CD8-positive, alpha-beta memory T cell (primary cell): ENCODE data around the gene SERF1B. TPM values are rescaled to one million over a fixed set of nuclear protein-coding genes. Genes with fewer than 3 reads are reported as not detected.
"Not testable (repeated sequence)": the region's sequence is repeated elsewhere in the genome, so short reads cannot be mapped to it uniquely, and the experiment has no call there.

Experiments used
- CTCF ChIA-PET: fragments of 350-600 bp; sonication (Branson Sonifier 250); formaldehyde crosslinking; loops from one replicate; lab custom pipeline; 2021; ENCODE audit warnings: antibody characterized with exemption; lab: Charles Lee
- POLR2A ChIA-PET: fragments of 350-600 bp; sonication (Branson Sonifier 250); formaldehyde crosslinking; loops from one replicate; lab custom pipeline; 2021; ENCODE audit warnings: antibody characterized with exemption; lab: Charles Lee
- DNase-seq, 5 donors: peaks; one replicate each; pipeline versions ENCODE4 v3.0.0 to v3.0.0-alpha.2; 2020 to 2022; ENCODE audit warnings: mixed read lengths in 1 of 5
- H3K27ac ChIP-seq: one replicate; pipeline ENCODE4 v1.7.0; 2013; ENCODE audit warnings: low read depth, mild to moderate bottlenecking, low read length, moderate library complexity
- H3K27me3 ChIP-seq: 2 replicates; pipeline ENCODE4 v1.7.0; 2013; ENCODE audit warnings: low read length, mild to moderate bottlenecking; ENCODE audit not compliant: insufficient read depth, poor library complexity, severe bottlenecking
- H3K36me3 ChIP-seq: 2 replicates; pipeline ENCODE4 v1.7.0; 2013; ENCODE audit warnings: mild to moderate bottlenecking, low read length, moderate library complexity; ENCODE audit not compliant: insufficient read depth
- H3K4me1 ChIP-seq: 2 replicates; pipeline ENCODE4 v1.7.0; 2013; ENCODE audit warnings: mild to moderate bottlenecking, low read length, moderate library complexity; ENCODE audit not compliant: insufficient read depth
- H3K4me3 ChIP-seq: 2 replicates; pipeline ENCODE4 v1.7.0; 2013; ENCODE audit warnings: mild to moderate bottlenecking, low read length
- H3K9me3 ChIP-seq: 2 replicates; pipeline ENCODE4 v1.7.0; 2013; ENCODE audit warnings: mild to moderate bottlenecking, low read length
- H3K27ac Mint-ChIP-seq, 8 donors: one replicate each; pipeline ENCODE4 v1.8.0; 2020 to 2021; ENCODE audit warnings: mixed read lengths in 8 of 8, mild to moderate bottlenecking in 6 of 8, inconsistent platforms in 3 of 8, moderate library complexity in 3 of 8
- H3K27me3 Mint-ChIP-seq, 2 donors: one replicate each; pipeline ENCODE4 v1.8.0; 2020 to 2021; ENCODE audit warnings: mixed read lengths in 2 of 2, mild to moderate bottlenecking in 1 of 2, moderate library complexity in 1 of 2
- H3K36me3 Mint-ChIP-seq, 3 donors: one replicate each; pipeline ENCODE4 v1.8.0; 2020 to 2021; ENCODE audit warnings: mixed read lengths in 3 of 3, inconsistent platforms in 1 of 3, mild to moderate bottlenecking in 1 of 3
- H3K4me1 Mint-ChIP-seq, 3 donors: one replicate each; pipeline ENCODE4 v1.8.0; 2020 to 2021; ENCODE audit warnings: mixed read lengths in 3 of 3, inconsistent platforms in 1 of 3, mild to moderate bottlenecking in 1 of 3
- H3K4me3 Mint-ChIP-seq, 7 donors: one replicate each; pipeline ENCODE4 v1.8.0; 2020 to 2021; ENCODE audit warnings: mixed read lengths in 7 of 7, mild to moderate bottlenecking in 6 of 7, moderate library complexity in 4 of 7, inconsistent platforms in 2 of 7
- H3K9me3 Mint-ChIP-seq, 5 donors: one replicate each; pipeline ENCODE4 v1.8.0; 2020 to 2022; ENCODE audit warnings: mixed read lengths in 5 of 5, mild to moderate bottlenecking in 3 of 5, moderate library complexity in 2 of 5, inconsistent platforms in 1 of 5
- polyA plus RNA-seq: library from polyadenylated mRNA; unstranded; fragments of 300-500 nt; fragmentation: Illumina TruSeq; gene quantifications from one replicate; pipeline ENCODE4 v1.2.3, GENCODE V29; 2021
- total RNA-seq, 2 experiments: library from RNA; stranded (reverse); gene quantifications; one replicate each; pipeline ENCODE4 v1.2.3, GENCODE V29; 2021

Gene SERF1B
- total RNA-seq (10 to 100 TPM; 11.3 to 15.0 TPM), polyA plus RNA-seq (39.5 TPM)

- H3K9me3 ChIP-seq, DNase-seq, H3K9me3 Mint-ChIP-seq, H3K27ac Mint-ChIP-seq, H3K4me1 ChIP-seq, H3K4me1 Mint-ChIP-seq, H3K36me3 ChIP-seq, CTCF ChIA-PET, H3K4me3 Mint-ChIP-seq, H3K4me3 ChIP-seq, H3K27me3 ChIP-seq, POLR2A ChIA-PET, H3K27ac ChIP-seq, H3K27me3 Mint-ChIP-seq, H3K36me3 Mint-ChIP-seq: not testable (repeated sequence)
These were observed at the start of gene SERF1B for GRCh38 chr5:70025106-70025844. Gene SERF1B, plus strand, starts transcription at chr5:70025251. Its CDS starts 201 bp downstream, at chr5:70025452.

GRCh38 chr5:69991713-69992112, 33.3 kb upstream of the SERF1B start:
- H3K4me1 Mint-ChIP-seq, H3K4me1 ChIP-seq, H3K9me3 Mint-ChIP-seq, POLR2A ChIA-PET, H3K27ac Mint-ChIP-seq, H3K9me3 ChIP-seq, H3K27me3 Mint-ChIP-seq, CTCF ChIA-PET, H3K36me3 Mint-ChIP-seq, H3K4me3 ChIP-seq, H3K27me3 ChIP-seq, DNase-seq, H3K36me3 ChIP-seq, H3K27ac ChIP-seq, H3K4me3 Mint-ChIP-seq: not testable (repeated sequence)

GRCh38 chr5:69995535-69995934, 29.5 kb upstream of the SERF1B start:
- H3K9me3 ChIP-seq, H3K27ac ChIP-seq, H3K9me3 Mint-ChIP-seq, H3K27me3 Mint-ChIP-seq, H3K27me3 ChIP-seq, H3K4me1 ChIP-seq, H3K4me3 Mint-ChIP-seq, H3K4me1 Mint-ChIP-seq, CTCF ChIA-PET, POLR2A ChIA-PET, H3K27ac Mint-ChIP-seq, H3K36me3 ChIP-seq, H3K4me3 ChIP-seq, H3K36me3 Mint-ChIP-seq, DNase-seq: not testable (repeated sequence)

GRCh38 chr5:70020660-70021059, 4.4 kb upstream of the SERF1B start:
- DNase-seq, H3K4me3 Mint-ChIP-seq, H3K9me3 Mint-ChIP-seq, H3K27me3 Mint-ChIP-seq, H3K4me1 Mint-ChIP-seq, H3K36me3 ChIP-seq, H3K27me3 ChIP-seq, H3K27ac Mint-ChIP-seq, H3K9me3 ChIP-seq, H3K27ac ChIP-seq, H3K4me1 ChIP-seq, H3K36me3 Mint-ChIP-seq, POLR2A ChIA-PET, CTCF ChIA-PET, H3K4me3 ChIP-seq: not testable (repeated sequence)

GRCh38 chr5:70025845-70026145, 744 bp downstream of the SERF1B start:
- CTCF ChIA-PET, H3K27me3 Mint-ChIP-seq, H3K9me3 Mint-ChIP-seq, H3K36me3 ChIP-seq, H3K4me3 ChIP-seq, H3K27me3 ChIP-seq, H3K4me1 Mint-ChIP-seq, POLR2A ChIA-PET, H3K4me3 Mint-ChIP-seq, H3K27ac ChIP-seq, DNase-seq, H3K27ac Mint-ChIP-seq, H3K36me3 Mint-ChIP-seq, H3K9me3 ChIP-seq, H3K4me1 ChIP-seq: not testable (repeated sequence)

GRCh38 chr5:70031204-70031603, 6.2 kb downstream of the SERF1B start:
- CTCF ChIA-PET: not testable (repeated sequence)

GRCh38 chr5:70041411-70041810, 16.4 kb downstream of the SERF1B start:
- H3K27ac Mint-ChIP-seq, H3K4me3 Mint-ChIP-seq, H3K36me3 ChIP-seq, H3K27me3 Mint-ChIP-seq, H3K4me1 ChIP-seq, H3K27ac ChIP-seq, H3K9me3 Mint-ChIP-seq, H3K27me3 ChIP-seq, DNase-seq, H3K4me3 ChIP-seq, POLR2A ChIA-PET, H3K9me3 ChIP-seq, H3K4me1 Mint-ChIP-seq, H3K36me3 Mint-ChIP-seq, CTCF ChIA-PET: not testable (repeated sequence)

More at GRCh38 chr5:70031204-70031603, 6.2 kb downstream of the SERF1B start:
- H3K9me3 ChIP-seq, H3K27ac ChIP-seq, H3K4me1 ChIP-seq, H3K27me3 ChIP-seq, H3K27ac Mint-ChIP-seq, POLR2A ChIA-PET, H3K27me3 Mint-ChIP-seq, H3K9me3 Mint-ChIP-seq, H3K4me1 Mint-ChIP-seq, H3K36me3 ChIP-seq, H3K4me3 Mint-ChIP-seq, H3K4me3 ChIP-seq, DNase-seq, H3K36me3 Mint-ChIP-seq: not testable (repeated sequence)

- not testable (repeated sequence) for H3K4me3 Mint-ChIP-seq
These were observed 24.7 kb downstream of the SERF1B start for GRCh38 chr5:70049790-70050142.

More at GRCh38 chr5:70049790-70050142, 24.7 kb downstream of the SERF1B start:
- DNase-seq, H3K27ac ChIP-seq, H3K4me3 ChIP-seq, H3K9me3 ChIP-seq, H3K27me3 ChIP-seq, POLR2A ChIA-PET, CTCF ChIA-PET, H3K4me1 Mint-ChIP-seq, H3K27ac Mint-ChIP-seq, H3K36me3 Mint-ChIP-seq, H3K27me3 Mint-ChIP-seq, H3K4me1 ChIP-seq, H3K9me3 Mint-ChIP-seq, H3K36me3 ChIP-seq: not testable (repeated sequence)
